HEK293 (cell line): ENCODE results near the gene FOXF1.

ENCODE experiments used
- CTCF ChIA-PET: fragments of 350-600 bp; formaldehyde crosslinking; extraction: SDS; loops from one replicate; lab custom pipeline; 2021; ENCODE audit warnings: antibody characterized with exemption; lab: Yijun Ruan, JAX
- POLR2A ChIA-PET: fragments of 300-600 bp; formaldehyde crosslinking; extraction: SDS; loops from one replicate; lab custom pipeline; 2020; ENCODE audit warnings: antibody characterized with exemption, inconsistent platforms; lab: Yijun Ruan, JAX
- H3K27ac ChIP-seq: fragments of 200-500 bp; sonication (Bioruptor generic); 2 replicates; pipeline ENCODE4 v1.5.1; 2014; ENCODE audit warnings: low read depth, low read length, control low read depth, inconsistent platforms; ENCODE audit errors: extremely low read depth
- H3K36me3 ChIP-seq, 2 experiments: fragments of 200-500 bp in 1 of 2; sonication (Bioruptor generic) in 1 of 2; 1 replicate in 1 of 2; 2 replicates in 1 of 2; pipeline ENCODE4 v1.5.1; 2014 to 2017; ENCODE audit warnings: inconsistent platforms in 2 of 2, low read length in 2 of 2; ENCODE audit not compliant: control insufficient read depth in 2 of 2, insufficient read depth in 1 of 2
- H3K4me1 ChIP-seq: fragments of 200-500 bp; sonication (Bioruptor generic); 2 replicates; pipeline ENCODE4 v1.5.1; 2014; ENCODE audit warnings: mild to moderate bottlenecking, low read length, inconsistent platforms; ENCODE audit not compliant: control insufficient read depth, insufficient read depth
- H3K4me3 ChIP-seq: 2 replicates; pipeline ENCODE4 v1.5.1; 2011; ENCODE audit warnings: low read depth, mild to moderate bottlenecking, control low read depth, low read length, moderate library complexity
- H3K9me3 ChIP-seq: fragments of 200-500 bp; sonication (Bioruptor generic); 2 replicates; pipeline ENCODE4 v1.5.1; 2014; ENCODE audit warnings: low read depth, low read length, inconsistent platforms; ENCODE audit not compliant: control insufficient read depth, insufficient read depth
- EGR2 ChIP-seq: fragments of 450-650 bp; formaldehyde crosslinking; IDR thresholded peaks from 2 replicates; pipeline ENCODE4 v1.5.1; 2016; ENCODE audit warnings: low read depth, missing biosample characterization, missing genetic modification characterization
- GLIS1 ChIP-seq: fragments of 450-650 bp; formaldehyde crosslinking; IDR thresholded peaks from 2 replicates; pipeline ENCODE4 v1.5.1; 2016; ENCODE audit warnings: missing biosample characterization, missing genetic modification characterization
- YY1 ChIP-seq: fragments of 450-650 bp; formaldehyde crosslinking; IDR thresholded peaks from 2 replicates; pipeline ENCODE4 v1.5.1; 2018; ENCODE audit warnings: missing biosample characterization, missing genetic modification characterization
- ZBTB44 ChIP-seq: fragments of 450-650 bp; IDR thresholded peaks from 2 replicates; pipeline ENCODE4 v1.5.1; 2018; ENCODE audit warnings: missing biosample characterization, mild to moderate bottlenecking, missing genetic modification characterization
- ZNF169 ChIP-seq: fragments of 450-650 bp; formaldehyde crosslinking; IDR thresholded peaks from 2 replicates; pipeline ENCODE4 v1.5.1; 2016; ENCODE audit warnings: missing biosample characterization, missing genetic modification characterization
- ZNF223 ChIP-seq: fragments of 450-650 bp; formaldehyde crosslinking; IDR thresholded peaks from 2 replicates; pipeline ENCODE4 v1.5.1; 2016; ENCODE audit warnings: missing biosample characterization, missing genetic modification characterization
- ZNF26 ChIP-seq: fragments of 450-650 bp; formaldehyde crosslinking; IDR thresholded peaks from 2 replicates; pipeline ENCODE4 v1.5.1; 2016; ENCODE audit warnings: missing biosample characterization, missing genetic modification characterization
- ZNF555 ChIP-seq: fragments of 450-650 bp; formaldehyde crosslinking; conservative IDR thresholded peaks from 2 replicates; pipeline ENCODE4 v1.5.1; 2017; ENCODE audit warnings: missing biosample characterization, mild to moderate bottlenecking, missing genetic modification characterization, inconsistent platforms
- ZNF561 ChIP-seq: fragments of 450-650 bp; IDR thresholded peaks from 2 replicates; pipeline ENCODE4 v1.5.1; 2018; ENCODE audit warnings: missing biosample characterization, missing genetic modification characterization, borderline replicate concordance
- ZNF670 ChIP-seq: fragments of 450-650 bp; formaldehyde crosslinking; IDR thresholded peaks from 2 replicates; pipeline ENCODE4 v1.5.1; 2016; ENCODE audit warnings: missing biosample characterization, missing genetic modification characterization, low read depth
- ZNF692 ChIP-seq: fragments of 450-650 bp; formaldehyde crosslinking; IDR thresholded peaks from 2 replicates; pipeline ENCODE4 v1.5.1; 2016; ENCODE audit warnings: missing biosample characterization, missing genetic modification characterization
- ZNF707 ChIP-seq: fragments of 450-650 bp; formaldehyde crosslinking; IDR thresholded peaks from 2 replicates; pipeline ENCODE4 v1.5.1; 2016; ENCODE audit warnings: missing biosample characterization, missing genetic modification characterization
- ZNF843 ChIP-seq: fragments of 450-650 bp; formaldehyde crosslinking; IDR thresholded peaks from 2 replicates; pipeline ENCODE4 v1.5.1; 2016; ENCODE audit warnings: missing biosample characterization, missing genetic modification characterization
- ZSCAN16 ChIP-seq: fragments of 450-650 bp; formaldehyde crosslinking; IDR thresholded peaks from 2 replicates; pipeline ENCODE4 v1.5.1; 2016; ENCODE audit warnings: missing biosample characterization, missing genetic modification characterization
- ZSCAN4 ChIP-seq: fragments of 450-650 bp; formaldehyde crosslinking; IDR thresholded peaks from 2 replicates; pipeline ENCODE4 v1.5.1; 2017; ENCODE audit warnings: missing biosample characterization, missing genetic modification characterization

Gene FOXF1

GRCh38 chr16:86530251-86531190, 20.2 kb downstream of the FOXF1 start (continued):
- no peak for TF ChIP-seq ZBTB44 (tag by site-specific recombination)
- TF ChIP-seq ZSCAN4 = no peak
- TF ChIP-seq YY1 = no peak
- no peak for TF ChIP-seq ZNF843
- TF ChIP-seq ZNF670 = no peak
- TF ChIP-seq ZNF692 (tag by site-specific recombination) = no peak
- TF ChIP-seq ZNF26 (tag by site-specific recombination) = no peak
- TF ChIP-seq ZSCAN16 = no peak

- no peak overlapping the region for H3K4me3 ChIP-seq
- H3K36me3 ChIP-seq = peaks cover 0 to 17% of the 10 kb centered on the region in 2 experiments; a peak in 2 of 3 replicates
- H3K27ac ChIP-seq = no peak overlapping the region
- no peak for TF ChIP-seq ZNF555
- no peak for TF ChIP-seq GLIS1 (tag by site-specific recombination)
- no peak for TF ChIP-seq ZNF707
- TF ChIP-seq ZNF561 = no peak
- TF ChIP-seq ZNF223 (tag by site-specific recombination) = no peak
- no peak for TF ChIP-seq EGR2 (tag by site-specific recombination)
- TF ChIP-seq, all 188 proteins: peak for 0
- ChIA-PET CTCF (interaction anchor here (0.6 to 1.3 kb wide), 2 partner anchors 11 to 54 kb away, joined by 4 to 7 read pairs; no protein-coding TSS in a partner anchor), POLR2A (no interaction called here)
- H3K9me3 ChIP-seq = no peaks in the 10 kb centered on the region
- H3K4me1 ChIP-seq = no peaks in the 10 kb centered on the region
Observed at GRCh38 chr16:86531191-86531545, 20.8 kb downstream of the FOXF1 start.

- Histone ChIP-seq H3K4me1 (no peaks in the 10 kb centered on the region), H3K4me3 (no peak overlapping the region), H3K9me3 (no peaks in the 10 kb centered on the region), H3K36me3 (peaks cover 0 to 24% of the 10 kb centered on the region in 2 experiments; a peak in 2 of 3 replicates), H3K27ac (no peak overlapping the region)
- TF ChIP-seq ZNF169 (tag by site-specific recombination) = no peak
- ChIA-PET CTCF (interaction anchor here (1.3 kb wide), 1 partner anchor 12 kb away, joined by 7 read pairs; no protein-coding TSS in a partner anchor), POLR2A (no interaction called here)
Observed at GRCh38 chr16:86531641-86532525, 21.6 kb downstream of the FOXF1 start.
